ENCODE measurements around the gene ATP2C1. TPM values are rescaled to one million over a fixed set of nuclear protein-coding genes. Genes with fewer than 3 reads are reported as not detected.

The ATP2C1 gene
- total RNA-seq, 1 experiment from 2014 or later = 34.0 TPM

DNA sequence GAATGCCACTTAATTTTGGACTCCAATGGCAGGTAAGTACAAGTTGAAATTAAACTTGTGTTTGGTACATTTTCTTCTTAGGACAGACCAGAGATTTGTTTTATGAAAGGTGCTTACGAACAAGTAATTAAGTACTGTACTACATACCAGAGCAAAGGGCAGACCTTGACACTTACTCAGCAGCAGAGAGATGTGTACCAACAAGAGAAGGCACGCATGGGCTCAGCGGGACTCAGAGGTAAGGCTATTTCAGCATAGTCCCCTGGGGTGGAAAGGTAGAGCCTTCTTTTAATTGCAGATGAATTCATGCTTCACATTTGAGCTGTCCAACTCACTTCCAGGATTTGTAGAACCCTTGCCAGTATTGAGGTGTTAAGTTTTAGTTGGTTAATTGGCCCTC, 81.4 kb downstream of the ATP2C1 start:
- no peak overlapping the region for H3K9ac ChIP-seq (ENCODE audit: low read length)
- ChIA-PET CTCF (no interaction called here), POLR2A (ENCODE audit: unreplicated experiment) (no interaction called here)
- H4K20me1 ChIP-seq (ENCODE audit: low read length) = no peaks in the 10 kb centered on the region
- no peaks in the 10 kb centered on the region for H3K9me3 ChIP-seq (ENCODE audit: low read length)
- H3K4me3 ChIP-seq (ENCODE audit: low read length) = no peak overlapping the region
- ATAC-seq (no peak), DNase-seq (no peak)
- intact Hi-C loops (cut with micrococcal nuclease) = no loop called here
- no peaks in the 10 kb centered on the region for H3K27me3 ChIP-seq (ENCODE audit: low read length)
- no peak overlapping the region for H2AFZ ChIP-seq (ENCODE audit: low read length)
- H3K79me2 ChIP-seq (ENCODE audit: low read length) = no peaks in the 10 kb centered on the region
- no TSS peak for BruUV-seq (replicated peaks)
- no peaks in the 10 kb centered on the region for H3K9me2 ChIP-seq (replicated peaks; ENCODE audit: low read length)
- no peaks in the 10 kb centered on the region; the same call in 1 of the 2 replicates for H3K36me3 ChIP-seq (ENCODE audit: low read depth, low read length)
- H3K4me2 ChIP-seq (ENCODE audit: low read length) = no peak overlapping the region
- TF ChIP-seq, protein P1, sequence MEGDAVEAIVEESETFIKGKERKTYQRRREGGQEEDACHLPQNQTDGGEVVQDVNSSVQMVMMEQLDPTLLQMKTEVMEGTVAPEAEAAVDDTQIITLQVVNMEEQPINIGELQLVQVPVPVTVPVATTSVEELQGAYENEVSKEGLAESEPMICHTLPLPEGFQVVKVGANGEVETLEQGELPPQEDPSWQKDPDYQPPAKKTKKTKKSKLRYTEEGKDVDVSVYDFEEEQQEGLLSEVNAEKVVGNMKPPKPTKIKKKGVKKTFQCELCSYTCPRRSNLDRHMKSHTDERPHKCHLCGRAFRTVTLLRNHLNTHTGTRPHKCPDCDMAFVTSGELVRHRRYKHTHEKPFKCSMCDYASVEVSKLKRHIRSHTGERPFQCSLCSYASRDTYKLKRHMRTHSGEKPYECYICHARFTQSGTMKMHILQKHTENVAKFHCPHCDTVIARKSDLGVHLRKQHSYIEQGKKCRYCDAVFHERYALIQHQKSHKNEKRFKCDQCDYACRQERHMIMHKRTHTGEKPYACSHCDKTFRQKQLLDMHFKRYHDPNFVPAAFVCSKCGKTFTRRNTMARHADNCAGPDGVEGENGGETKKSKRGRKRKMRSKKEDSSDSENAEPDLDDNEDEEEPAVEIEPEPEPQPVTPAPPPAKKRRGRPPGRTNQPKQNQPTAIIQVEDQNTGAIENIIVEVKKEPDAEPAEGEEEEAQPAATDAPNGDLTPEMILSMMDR (conservative IDR thresholded peaks at IDR 0.05; ENCODE audit: low read depth, low read length) = no peak
- TF ChIP-seq EZH2phosphoT487 (IDR thresholded peaks at IDR 0.05; ENCODE audit: borderline replicate concordance, low read length) = no peak
- no peak for TF ChIP-seq EZH2 (IDR thresholded peaks at IDR 0.05; ENCODE audit: low read length, unreplicated experiment)
- no peak overlapping the region for H3K27ac ChIP-seq (ENCODE audit: low read length)
- H3F3A ChIP-seq (ENCODE audit: low read length, unreplicated experiment) = no peaks in the 10 kb centered on the region
- peaks cover 13% of the 10 kb centered on the region for H3K4me1 ChIP-seq (ENCODE audit: insufficient read depth, low read length)

DNA sequence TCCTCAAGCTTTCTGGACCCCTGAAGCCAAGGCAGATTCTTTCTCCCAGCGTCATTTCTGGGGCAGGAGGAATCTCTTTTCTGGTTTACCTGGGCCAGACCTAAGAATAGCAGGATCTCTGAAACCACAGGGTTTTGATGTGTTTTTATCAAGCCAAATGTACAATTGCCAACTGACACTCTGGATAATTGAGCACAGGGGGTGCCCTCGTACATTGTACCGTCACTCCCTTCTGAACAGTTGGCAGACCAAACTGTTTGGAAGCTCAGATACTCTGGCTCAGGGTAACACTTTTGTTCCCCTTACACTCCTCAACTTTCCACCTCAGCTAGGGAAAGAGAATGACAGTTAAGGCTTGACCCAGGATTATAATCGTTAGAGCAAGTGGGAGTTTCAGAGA, 82.8 kb downstream of the ATP2C1 start:
- no peaks in the 10 kb centered on the region; the same call in 1 of the 2 replicates for H3K36me3 ChIP-seq (ENCODE audit: low read depth, low read length)

DNA sequence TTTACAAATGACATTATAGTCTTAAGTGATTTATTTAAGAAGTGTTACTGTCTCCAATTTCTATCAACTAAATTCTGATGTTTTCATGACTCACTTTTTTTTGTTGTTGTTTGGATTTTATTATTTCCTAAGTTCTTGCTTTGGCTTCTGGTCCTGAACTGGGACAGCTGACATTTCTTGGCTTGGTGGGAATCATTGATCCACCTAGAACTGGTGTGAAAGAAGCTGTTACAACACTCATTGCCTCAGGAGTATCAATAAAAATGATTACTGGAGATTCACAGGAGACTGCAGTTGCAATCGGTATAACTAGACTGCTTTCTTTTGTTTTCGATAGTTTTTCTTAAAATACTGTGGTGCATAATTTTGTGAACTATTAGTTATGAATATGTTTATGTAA, 85.2 kb downstream of the ATP2C1 start:
- Histone ChIP-seq H3K4me1 (ENCODE audit: insufficient read depth, low read length) (peaks cover 16% of the 10 kb centered on the region), H3K9me2 (replicated peaks; ENCODE audit: low read length) (no peaks in the 10 kb centered on the region), H3K4me2 (ENCODE audit: low read length) (no peak overlapping the region), H3K9ac (ENCODE audit: low read length) (no peak overlapping the region), H3K36me3 (ENCODE audit: low read depth, low read length) (no peaks in the 10 kb centered on the region; the same call in 1 of the 2 replicates), H3K27ac (ENCODE audit: low read length) (no peak overlapping the region), H3F3A (ENCODE audit: low read length, unreplicated experiment) (no peaks in the 10 kb centered on the region), H3K79me2 (ENCODE audit: low read length) (no peaks in the 10 kb centered on the region), H4K20me1 (ENCODE audit: low read length) (no peaks in the 10 kb centered on the region), H3K4me3 (ENCODE audit: low read length) (no peak overlapping the region), H3K27me3 (ENCODE audit: low read length) (no peaks in the 10 kb centered on the region), H2AFZ (ENCODE audit: low read length) (no peak overlapping the region), H3K9me3 (ENCODE audit: low read length) (no peaks in the 10 kb centered on the region)
- ChIA-PET POLR2A (ENCODE audit: unreplicated experiment) (no interaction called here), CTCF (no interaction called here)
- TF ChIP-seq EZH2 (IDR thresholded peaks at IDR 0.05; ENCODE audit: low read length, unreplicated experiment) (no peak), EZH2phosphoT487 (IDR thresholded peaks at IDR 0.05; ENCODE audit: borderline replicate concordance, low read length) (no peak)
- TF ChIP-seq, protein P1 (conservative IDR thresholded peaks at IDR 0.05; ENCODE audit: low read depth, low read length) = no peak
- intact Hi-C loops (cut with micrococcal nuclease) = no loop called here
- no peak for ATAC-seq
- DNase-seq = no peak
- BruUV-seq (replicated peaks) = no TSS peak

More for the DNA sequence above, 82.8 kb downstream of the ATP2C1 start:
- ChIA-PET POLR2A (ENCODE audit: unreplicated experiment) (no interaction called here), CTCF (no interaction called here)
- H3F3A ChIP-seq (ENCODE audit: low read length, unreplicated experiment) = no peaks in the 10 kb centered on the region
- H3K9me3 ChIP-seq (ENCODE audit: low read length) = no peaks in the 10 kb centered on the region
- H2AFZ ChIP-seq (ENCODE audit: low read length) = no peak overlapping the region
- no peaks in the 10 kb centered on the region for H3K27me3 ChIP-seq (ENCODE audit: low read length)
- no peak overlapping the region for H3K27ac ChIP-seq (ENCODE audit: low read length)
- DNase-seq = no peak
- H3K9me2 ChIP-seq (replicated peaks; ENCODE audit: low read length) = no peaks in the 10 kb centered on the region
- no peaks in the 10 kb centered on the region for H3K79me2 ChIP-seq (ENCODE audit: low read length)
- H3K4me2 ChIP-seq (ENCODE audit: low read length) = no peak overlapping the region
- no peak for ATAC-seq
- no peak for TF ChIP-seq EZH2phosphoT487 (IDR thresholded peaks at IDR 0.05; ENCODE audit: borderline replicate concordance, low read length)
- TF ChIP-seq, protein P1 (conservative IDR thresholded peaks at IDR 0.05; ENCODE audit: low read depth, low read length) = no peak
- TF ChIP-seq EZH2 (IDR thresholded peaks at IDR 0.05; ENCODE audit: low read length, unreplicated experiment) = no peak
- H3K4me3 ChIP-seq (ENCODE audit: low read length) = no peak overlapping the region
- H4K20me1 ChIP-seq (ENCODE audit: low read length) = no peaks in the 10 kb centered on the region
- intact Hi-C loops (cut with micrococcal nuclease) = no loop called here
- peaks cover 9% of the 10 kb centered on the region for H3K4me1 ChIP-seq (ENCODE audit: insufficient read depth, low read length)
- no TSS peak for BruUV-seq (replicated peaks)
- H3K9ac ChIP-seq (ENCODE audit: low read length) = no peak overlapping the region

Data from PC-3 (cell line).